HG02588 (cell line): ENCODE results near the gene KPNB1.

ENCODE experiments used
- ATAC-seq: cut with Tn5 transposase; IDR thresholded peaks from one replicate; pipeline ENCODE4 v1.9.1; 2021; ENCODE audit warnings: mild to moderate bottlenecking, moderate library complexity; ENCODE audit not compliant: unreplicated experiment

Gene KPNB1

DNA sequence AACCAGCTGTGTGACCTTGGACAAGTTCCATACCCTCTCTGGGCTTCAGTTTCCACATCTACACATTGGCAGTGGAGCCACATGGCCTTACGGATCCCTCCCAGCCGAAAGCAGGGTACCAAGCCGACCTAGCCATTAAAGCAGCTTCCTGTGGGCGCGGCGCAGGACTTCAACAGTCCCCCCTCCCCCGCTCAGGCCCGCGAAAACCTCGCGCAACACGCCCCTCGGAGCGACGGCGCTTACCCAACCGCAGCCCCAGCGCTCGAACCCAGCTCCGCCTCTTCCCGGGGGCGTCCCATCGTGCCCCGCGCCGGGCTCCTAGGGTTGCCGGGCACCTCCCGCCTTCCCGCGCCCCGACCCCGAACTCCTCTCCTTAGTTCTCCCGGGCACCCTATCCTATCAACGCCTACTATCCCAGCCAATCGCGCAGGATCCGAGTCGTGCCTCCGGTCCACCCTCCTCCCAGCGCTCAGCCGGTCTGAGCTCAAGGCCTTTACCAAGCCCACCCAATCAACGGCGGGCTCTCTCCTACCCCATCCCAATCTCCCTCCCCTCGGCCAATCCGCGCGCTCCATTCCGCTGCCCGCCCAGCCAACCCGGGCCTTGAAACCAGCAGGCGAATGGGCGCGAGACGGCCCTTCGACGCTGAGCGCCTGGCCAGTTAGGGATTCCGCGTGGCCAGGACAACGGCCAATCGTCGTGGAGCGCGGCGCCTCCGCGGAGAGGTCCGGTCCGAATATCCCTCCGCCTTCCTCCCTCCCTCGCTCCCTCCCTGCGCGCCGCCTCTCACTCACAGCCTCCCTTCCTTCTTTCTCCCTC is at the start of gene KPNB1:
Gene KPNB1, plus strand, starts transcription at position 767 of the 819 bp plus-strand sequence. CDS start 326 bp downstream, outside the sequence.
- peak; percentile 81 for ATAC-seq

GRCh38 chr17:47603830-47604597 is 45.7 kb upstream of the KPNB1 start:
- no peak for ATAC-seq

DNA sequence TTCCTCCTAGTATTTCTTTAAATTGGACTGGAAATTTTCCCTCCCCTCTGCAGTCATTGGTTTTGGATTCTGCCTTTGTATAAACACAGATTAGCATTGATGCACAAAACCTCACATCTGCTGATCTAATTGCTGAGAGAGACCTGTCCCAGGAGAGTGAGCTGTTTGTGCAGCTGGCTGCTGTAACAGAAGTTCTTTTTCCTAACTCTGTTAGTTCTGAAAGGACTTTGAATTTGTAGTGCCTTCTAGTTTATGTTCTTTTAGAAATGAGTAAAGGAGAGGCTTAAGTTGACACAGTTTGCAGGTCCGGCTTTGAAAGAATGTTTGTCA is 45.2 kb upstream of the KPNB1 start:
- no peak for ATAC-seq

DNA sequence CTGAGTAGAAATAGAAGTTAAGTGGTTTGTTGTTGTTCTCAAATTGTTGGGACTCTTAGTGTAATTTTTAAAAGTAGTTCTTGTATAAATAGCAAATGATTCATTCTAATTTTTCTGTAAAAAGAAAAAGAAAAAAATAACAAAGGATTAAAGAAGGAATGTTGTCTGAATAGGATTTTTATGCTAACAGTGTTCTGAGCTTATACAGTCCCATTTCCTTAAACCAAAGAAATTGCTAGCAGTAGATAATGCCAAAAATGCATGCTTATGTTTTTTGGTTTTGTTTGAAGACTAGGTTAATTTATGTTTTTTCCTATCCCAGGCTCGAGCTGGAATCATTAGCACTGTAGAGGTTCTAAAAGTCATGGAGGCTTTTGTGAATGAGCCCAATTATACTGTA is 44.7 kb upstream of the KPNB1 start:
- ATAC-seq, result no peak

DNA sequence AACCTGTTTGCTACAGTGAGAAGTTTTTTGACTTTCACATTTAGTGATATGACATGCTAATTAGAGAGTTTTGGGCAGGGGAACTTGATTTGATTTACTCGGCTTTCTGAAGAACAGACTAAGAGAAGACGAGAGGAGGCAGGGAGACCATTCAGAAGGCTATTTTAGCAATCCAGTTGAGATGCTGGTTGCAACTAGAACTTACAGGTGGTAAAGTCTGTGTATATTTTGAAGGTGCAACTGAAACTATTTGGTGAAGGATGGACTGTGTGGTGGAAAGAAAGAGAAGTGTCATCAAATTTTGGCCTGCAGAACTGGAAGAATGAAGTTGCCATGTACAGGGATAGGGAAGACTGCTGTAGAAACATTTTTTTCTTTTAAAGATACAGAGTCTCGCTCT is 42.2 kb upstream of the KPNB1 start:
- ATAC-seq, result no peak

- no peak for ATAC-seq
Measured at GRCh38 chr17:47611372-47612350, 38.1 kb upstream of the KPNB1 start.

GRCh38 chr17:47615766-47616424 is 33.8 kb upstream of the KPNB1 start:
- ATAC-seq, result no peak

- no peak for ATAC-seq
Measured at GRCh38 chr17:47618410-47618809, 31.3 kb upstream of the KPNB1 start.

DNA sequence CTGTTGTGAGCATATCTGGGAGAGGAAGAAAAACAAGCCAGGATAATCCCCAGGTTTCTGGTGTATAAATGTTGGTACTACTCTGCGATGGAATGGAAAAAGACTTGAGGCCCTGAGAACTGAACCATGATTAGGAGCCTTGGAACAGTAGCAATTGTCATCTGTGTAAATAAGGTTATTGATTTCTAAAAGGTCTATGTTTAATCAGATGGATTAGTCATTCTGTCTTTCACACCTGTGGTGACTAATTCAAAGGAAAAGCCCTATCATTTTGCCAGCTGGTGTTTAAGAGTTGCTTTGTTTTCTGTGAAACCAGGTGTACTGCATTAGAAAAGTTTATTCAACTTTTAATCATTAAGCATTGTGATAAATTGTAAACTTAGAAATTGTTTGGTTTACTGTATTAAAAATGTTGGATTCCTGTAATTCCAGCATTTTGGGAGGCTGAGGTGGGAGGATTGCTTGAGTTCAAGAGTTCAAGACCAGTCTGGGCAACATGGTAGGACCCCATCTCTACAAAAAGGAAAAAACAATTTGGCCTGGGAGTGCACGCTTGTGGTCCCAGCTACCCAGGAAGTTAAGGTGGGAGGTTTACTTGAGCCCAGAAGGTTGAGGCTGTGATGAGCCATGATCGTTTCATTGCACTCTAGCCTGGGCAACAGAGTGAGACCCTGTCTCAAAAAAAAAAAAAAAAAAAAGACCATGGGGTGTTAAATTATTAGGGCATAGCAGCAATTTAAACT is 29.0 kb upstream of the KPNB1 start:
- ATAC-seq, result no peak

- ATAC-seq, result no peak
Measured at GRCh38 chr17:47621293-47622179, 28.2 kb upstream of the KPNB1 start.

DNA sequence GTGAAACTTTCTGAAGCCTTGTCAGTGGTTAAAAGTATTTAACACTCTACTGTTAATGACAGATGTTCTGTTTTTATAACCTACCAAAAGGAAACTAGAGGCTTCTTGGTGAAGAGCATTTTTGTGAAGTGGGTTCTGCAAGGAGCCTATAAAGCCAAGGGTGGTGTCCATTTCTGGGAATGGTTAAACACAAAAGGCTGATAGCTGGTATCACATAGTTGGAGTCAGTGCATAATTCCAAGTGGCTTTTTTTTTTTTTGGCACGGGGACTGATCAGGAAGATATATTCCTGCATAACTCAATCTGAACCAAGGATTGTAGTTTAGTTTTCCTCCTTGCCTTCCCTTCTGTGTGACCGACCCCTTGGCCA is 27.6 kb upstream of the KPNB1 start:
- no peak for ATAC-seq

GRCh38 chr17:47624727-47625068 is 25.0 kb upstream of the KPNB1 start:
- ATAC-seq, result no peak

GRCh38 chr17:47628014-47628566 is 21.6 kb upstream of the KPNB1 start:
- no peak for ATAC-seq

GRCh38 chr17:47629826-47630225 is 19.9 kb upstream of the KPNB1 start:
- ATAC-seq, result no peak

DNA sequence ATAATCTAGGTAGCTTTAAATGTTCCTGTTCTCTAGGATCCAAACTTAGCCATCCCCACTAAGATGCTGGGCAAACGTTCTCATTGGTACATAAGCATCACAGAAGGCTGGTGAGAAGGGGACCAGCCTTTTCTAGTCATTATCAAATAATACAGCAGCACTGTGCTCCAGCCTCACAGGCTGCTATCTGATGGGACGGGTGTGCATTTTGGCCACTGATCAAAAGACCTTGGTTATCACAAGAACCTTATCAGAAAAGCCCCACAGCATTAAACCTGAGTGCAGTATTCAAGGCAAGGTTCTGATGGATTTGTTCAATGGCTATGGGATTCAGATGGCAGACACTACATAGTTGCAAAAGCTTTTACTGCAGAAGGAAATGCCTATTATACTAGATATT is 19.1 kb upstream of the KPNB1 start:
- no peak for ATAC-seq

- ATAC-seq, result no peak
Measured at GRCh38 chr17:47632991-47633390, 16.7 kb upstream of the KPNB1 start.

GRCh38 chr17:47633996-47634395 is 15.7 kb upstream of the KPNB1 start:
- ATAC-seq, result no peak

GRCh38 chr17:47634870-47635269 is 14.8 kb upstream of the KPNB1 start:
- ATAC-seq, result no peak

DNA sequence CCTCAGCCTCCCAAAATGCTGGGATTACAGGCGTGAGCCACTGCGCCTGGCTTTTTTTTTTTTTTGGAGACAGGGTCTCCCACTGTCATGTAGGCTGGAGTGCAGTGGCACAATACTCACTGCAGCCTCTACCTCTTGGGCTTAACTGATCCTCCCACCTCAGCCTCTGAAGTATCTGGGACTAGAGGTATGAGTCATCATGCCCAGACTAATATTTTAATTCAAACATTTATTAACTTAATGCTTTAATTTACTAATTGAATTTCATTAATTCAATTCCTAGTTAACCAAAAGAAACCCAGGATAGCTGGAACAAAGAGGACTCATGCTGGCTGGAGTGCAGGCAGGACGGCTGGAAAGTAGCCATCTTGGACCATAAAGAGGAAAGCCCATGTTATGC is 14.0 kb upstream of the KPNB1 start:
- no peak for ATAC-seq
